K562 (cell line): ENCODE results near the gene DIPK1B. TPM values are rescaled to one million over a fixed set of nuclear protein-coding genes. Genes with fewer than 3 reads are reported as not detected.

Source experiments
- ARNT ChIP-seq, 2 experiments: fragments of 450-650 bp; IDR thresholded peaks; 2 replicates each; pipeline ENCODE4 v1.6.1; 2016; ENCODE audit warnings: mild to moderate bottlenecking in 1 of 2
- BRCA1 ChIP-seq, 2 experiments: fragments of 450-650 bp in 1 of 2; sonication (generic) in 1 of 2; formaldehyde crosslinking in 1 of 2; IDR thresholded peaks; 2 replicates each; pipeline versions ENCODE4 v1.5.0 to v1.6.1; 2017 to 2020; ENCODE audit warnings: mild to moderate bottlenecking in 1 of 2, missing genetic modification reagents in 1 of 2
- GABPB2 ChIP-seq: fragments of 250-450 bp; sonication (Bioruptor Pico); conservative IDR thresholded peaks from 2 replicates; pipeline ENCODE4 v1.5.1; 2021; ENCODE audit warnings: mild to moderate bottlenecking
- HDAC3 ChIP-seq: fragments of 450-650 bp; IDR thresholded peaks from 2 replicates; pipeline ENCODE4 v1.6.1; 2018; ENCODE audit warnings: borderline replicate concordance, mild to moderate bottlenecking, moderate library complexity; ENCODE audit not compliant: partially characterized antibody
- KDM5B ChIP-seq: fragments of 200-600 bp; sonication (generic); IDR thresholded peaks from 2 replicates; pipeline ENCODE4 v1.6.1; 2012; ENCODE audit warnings: low read depth, mild to moderate bottlenecking, moderate library complexity, low read length, control low read depth, inconsistent platforms; ENCODE audit not compliant: insufficient replicate concordance
- MYNN ChIP-seq, 2 experiments: sonication (generic); formaldehyde crosslinking in 1 of 2; IDR thresholded peaks; 2 replicates each; pipeline versions ENCODE4 v1.5.0 to v1.6.1; 2016 to 2020; ENCODE audit warnings: antibody characterized with exemption in 1 of 2, missing genetic modification reagents in 1 of 2
- PBX2 ChIP-seq, 2 experiments: IDR thresholded peaks in 1 of 2; conservative IDR thresholded peaks in 1 of 2; 2 replicates each; pipeline ENCODE4 v1.6.1; 2016; ENCODE audit warnings: low read depth in 2 of 2, mild to moderate bottlenecking in 1 of 2, missing compliant biosample characterization in 1 of 2, missing genetic modification characterization in 1 of 2, moderate library complexity in 1 of 2
- PYGO2 ChIP-seq: fragments of 450-650 bp; IDR thresholded peaks from 2 replicates; pipeline ENCODE4 v1.6.1; 2016; ENCODE audit warnings: mild to moderate bottlenecking, missing genetic modification characterization, moderate library complexity, missing compliant biosample characterization
- RBM34 ChIP-seq: fragments of 200-400 bp; formaldehyde crosslinking; IDR thresholded peaks from 2 replicates; pipeline ENCODE4 v1.6.1; 2018; ENCODE audit warnings: low read length, borderline replicate concordance; ENCODE audit not compliant: insufficient read depth
- SREBF1 ChIP-seq: fragments of 150-350 bp; IDR thresholded peaks from 2 replicates; pipeline ENCODE4 v1.6.1; 2014; ENCODE audit warnings: antibody characterized with exemption, low read depth, low read length, borderline replicate concordance
- TFAM ChIP-seq: fragments of 250-450 bp; sonication (Bioruptor Pico); conservative IDR thresholded peaks from 2 replicates; pipeline ENCODE4 v1.5.0; 2021; ENCODE audit warnings: mild to moderate bottlenecking, moderate library complexity
- TSHZ1 ChIP-seq: fragments of 250-450 bp; sonication (Bioruptor Pico); IDR thresholded peaks from 2 replicates; pipeline ENCODE4 v1.4.0; 2020; ENCODE audit warnings: mild to moderate bottlenecking, moderate library complexity
- ZBED1 ChIP-seq: IDR thresholded peaks from 2 replicates; pipeline ENCODE4 v1.6.1; 2014
- ZNF133 ChIP-seq: fragments of 250-450 bp; sonication (Bioruptor Pico); IDR thresholded peaks from 2 replicates; pipeline ENCODE4 v1.4.0; 2020; ENCODE audit warnings: mild to moderate bottlenecking
- ZNF140 ChIP-seq: fragments of 250-450 bp; sonication (Bioruptor Pico); IDR thresholded peaks from 2 replicates; pipeline ENCODE4 v1.8.0; 2021; ENCODE audit warnings: moderate library complexity, mild to moderate bottlenecking, inconsistent platforms
- ZNF24 ChIP-seq: fragments of 450-650 bp; IDR thresholded peaks from 2 replicates; pipeline ENCODE4 v1.6.1; 2016
- ZNF583 ChIP-seq: fragments of 250-450 bp; sonication (Bioruptor Pico); IDR thresholded peaks from 2 replicates; pipeline ENCODE4 v1.4.0; 2020
- ZNF668 ChIP-seq: fragments of 250-450 bp; sonication (Bioruptor Pico); IDR thresholded peaks from 2 replicates; pipeline ENCODE4 v1.8.0; 2022; ENCODE audit warnings: mild to moderate bottlenecking, inconsistent platforms
- polyA plus RNA-seq, 8 experiments: library from polyadenylated mRNA; depleted of rRNA in 4 of 8; stranded (reverse) in 5 of 8; unstranded in 3 of 8; fragments of >200 nt; fragmentation: Nextera tagmentation in 2 of 8; fragmentation: Illumina TruSeq in 1 of 8; extraction: Ambion mirVana in 2 of 8; extraction: Trizol in 1 of 8; gene quantifications; 2 replicates each; pipeline versions ENCODE4 v1.2.1 to v1.2.3, GENCODE V29; 2011 to 2014; ENCODE audit warnings: inconsistent platforms in 1 of 8, missing spikeins in 1 of 8
- total RNA-seq, 7 experiments: library from RNA; depleted of rRNA in 6 of 7; stranded (reverse); fragments of >200 nt in 6 of 7; fragmentation: Illumina TruSeq in 2 of 7; extraction: Trizol in 2 of 7; gene quantifications; 2 replicates each; pipeline versions ENCODE4 v1.2.1 to v1.2.3, GENCODE V29; 2011 to 2021; ENCODE audit warnings: low replicate concordance in 1 of 7
- TF ChIP-seq, protein P1 (sequence below): sonication (generic); formaldehyde crosslinking; IDR thresholded peaks from 2 replicates; pipeline ENCODE4 v1.8.0; 2022; ENCODE audit warnings: missing genetic modification reagents, mild to moderate bottlenecking, borderline replicate concordance

The DIPK1B gene
- total and polyA plus RNA-seq, 9 of the 15 experiments (the other 6 are each of a cell fraction or from before 2014, with no cell fraction given), result 0.08 to 22.3 (median 5.9) TPM

- no peak for TF ChIP-seq HDAC3
- TF ChIP-seq ZBED1, result 0 out of 2 replicates have a peak, but pooled peaks have one; percentile 13
- TF ChIP-seq RBM34, result no peak
- TF ChIP-seq KDM5B, result peak; percentile 31
- no peak for TF ChIP-seq ZNF140 (CRISPR knock-in tag)
- no peak for TF ChIP-seq TFAM
- no peak for TF ChIP-seq PBX2 (CRISPR knock-in tag; IDR thresholded peaks at IDR 0.05; ENCODE audit: low read depth)
- no peak for TF ChIP-seq PBX2 (tag; conservative IDR thresholded peaks at IDR 0.05; ENCODE audit: low read depth)
- TF ChIP-seq GABPB2, result no peak
- TF ChIP-seq ZNF24, result no peak
- TF ChIP-seq SREBF1, result no peak
- no peak for TF ChIP-seq ZNF133 (CRISPR knock-in tag)
- TF ChIP-seq BRCA1 (IDR thresholded peaks at IDR 0.05), result no peak
- TF ChIP-seq BRCA1 (CRISPR knock-in tag; IDR thresholded peaks at IDR 0.05), result no peak
- TF ChIP-seq ZNF668 (CRISPR knock-in tag), result no peak
- no peak for TF ChIP-seq PYGO2
- no peak for TF ChIP-seq ZNF583 (CRISPR knock-in tag)
- TF ChIP-seq MYNN (IDR thresholded peaks at IDR 0.05), result peak; percentile 90
- no peak for TF ChIP-seq MYNN (CRISPR knock-in tag; IDR thresholded peaks at IDR 0.05)
- TF ChIP-seq ARNT (IDR thresholded peaks at IDR 0.05), result no peak
- no peak for TF ChIP-seq TSHZ1 (CRISPR knock-in tag)
- TF ChIP-seq, protein P1, sequence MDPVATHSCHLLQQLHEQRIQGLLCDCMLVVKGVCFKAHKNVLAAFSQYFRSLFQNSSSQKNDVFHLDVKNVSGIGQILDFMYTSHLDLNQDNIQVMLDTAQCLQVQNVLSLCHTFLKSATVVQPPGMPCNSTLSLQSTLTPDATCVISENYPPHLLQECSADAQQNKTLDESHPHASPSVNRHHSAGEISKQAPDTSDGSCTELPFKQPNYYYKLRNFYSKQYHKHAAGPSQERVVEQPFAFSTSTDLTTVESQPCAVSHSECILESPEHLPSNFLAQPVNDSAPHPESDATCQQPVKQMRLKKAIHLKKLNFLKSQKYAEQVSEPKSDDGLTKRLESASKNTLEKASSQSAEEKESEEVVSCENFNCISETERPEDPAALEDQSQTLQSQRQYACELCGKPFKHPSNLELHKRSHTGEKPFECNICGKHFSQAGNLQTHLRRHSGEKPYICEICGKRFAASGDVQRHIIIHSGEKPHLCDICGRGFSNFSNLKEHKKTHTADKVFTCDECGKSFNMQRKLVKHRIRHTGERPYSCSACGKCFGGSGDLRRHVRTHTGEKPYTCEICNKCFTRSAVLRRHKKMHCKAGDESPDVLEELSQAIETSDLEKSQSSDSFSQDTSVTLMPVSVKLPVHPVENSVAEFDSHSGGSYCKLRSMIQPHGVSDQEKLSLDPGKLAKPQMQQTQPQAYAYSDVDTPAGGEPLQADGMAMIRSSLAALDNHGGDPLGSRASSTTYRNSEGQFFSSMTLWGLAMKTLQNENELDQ (CRISPR knock-in tag), result no peak
Measured at GRCh38 chr9:136673975-136674785, 38.2 kb upstream of the DIPK1B start (continued).
